Measurements from ENCODE around the gene ABHD16B. TPM values are rescaled to one million over a fixed set of nuclear protein-coding genes. Genes with fewer than 3 reads are reported as not detected.

The ABHD16B gene
- total and polyA plus RNA-seq, 2 of the 13 experiments (the other 11 are each of a cell fraction or from before 2014, with no cell fraction given), result not detected

GRCh38 chr20:63864545-63864977 lies 3.3 kb downstream of the ABHD16B start (continued):
- TF ChIP-seq KLF12 (CRISPR knock-in tag; IDR thresholded peaks at IDR 0.05; ENCODE audit: borderline replicate concordance) (0 out of 2 replicates have a peak, but pooled peaks have one; percentile 9), ZNF598 (CRISPR knock-in tag; IDR thresholded peaks at IDR 0.05; ENCODE audit: borderline replicate concordance) (peak; percentile 52), MAFK (conservative IDR thresholded peaks at IDR 0.05 in 1 of 2, IDR thresholded peaks at IDR 0.05 in 1 of 2; ENCODE audit: low read length in 2 of 2) (no peak), SSRP1 (CRISPR knock-in tag; IDR thresholded peaks at IDR 0.05) (no peak), ZNF460 (CRISPR knock-in tag; IDR thresholded peaks at IDR 0.05; ENCODE audit: borderline replicate concordance) (peak; percentile 48; the same call in 1 of the 2 replicates), ZNF296 (CRISPR knock-in tag; conservative IDR thresholded peaks at IDR 0.05) (peak; percentile 32; the same call in 1 of the 2 replicates), ZNF770 (CRISPR knock-in tag; IDR thresholded peaks at IDR 0.05) (peak; percentile 86), POLR2AphosphoS5 (IDR thresholded peaks at IDR 0.05; ENCODE audit: low read depth, low read length) (no peak), GFI1 (CRISPR knock-in tag; IDR thresholded peaks at IDR 0.05; ENCODE audit: borderline replicate concordance) (peak; percentile 8; the same call in 1 of the 2 replicates), ZNF234 (CRISPR knock-in tag; conservative IDR thresholded peaks at IDR 0.05) (0 out of 2 replicates have a peak, but pooled peaks have one; percentile 79), RBM22 (optimal IDR thresholded peaks at IDR 0.05; ENCODE audit: low read length) (peak; percentile 79), ZNF44 (CRISPR knock-in tag; IDR thresholded peaks at IDR 0.05) (peak; percentile 80), TOPORS (CRISPR knock-in tag; IDR thresholded peaks at IDR 0.05) (no peak), ZNF616 (CRISPR knock-in tag; IDR thresholded peaks at IDR 0.05; ENCODE audit: low read depth) (no peak), AKAP8 (CRISPR knock-in tag; IDR thresholded peaks at IDR 0.05) (no peak; the same call in 1 of the 2 replicates), MED8 (CRISPR knock-in tag; IDR thresholded peaks at IDR 0.05; ENCODE audit: insufficient replicate concordance) (no peak), NFE2 (CRISPR knock-in tag; IDR thresholded peaks at IDR 0.05) (no peak)
- TF ChIP-seq, protein P1, sequence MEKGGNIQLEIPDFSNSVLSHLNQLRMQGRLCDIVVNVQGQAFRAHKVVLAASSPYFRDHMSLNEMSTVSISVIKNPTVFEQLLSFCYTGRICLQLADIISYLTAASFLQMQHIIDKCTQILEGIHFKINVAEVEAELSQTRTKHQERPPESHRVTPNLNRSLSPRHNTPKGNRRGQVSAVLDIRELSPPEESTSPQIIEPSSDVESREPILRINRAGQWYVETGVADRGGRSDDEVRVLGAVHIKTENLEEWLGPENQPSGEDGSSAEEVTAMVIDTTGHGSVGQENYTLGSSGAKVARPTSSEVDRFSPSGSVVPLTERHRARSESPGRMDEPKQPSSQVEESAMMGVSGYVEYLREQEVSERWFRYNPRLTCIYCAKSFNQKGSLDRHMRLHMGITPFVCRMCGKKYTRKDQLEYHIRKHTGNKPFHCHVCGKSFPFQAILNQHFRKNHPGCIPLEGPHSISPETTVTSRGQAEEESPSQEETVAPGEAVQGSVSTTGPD (CRISPR knock-in tag; IDR thresholded peaks at IDR 0.05), result 0 out of 2 replicates have a peak, but pooled peaks have one; percentile 20
- TF ChIP-seq, protein P2, sequence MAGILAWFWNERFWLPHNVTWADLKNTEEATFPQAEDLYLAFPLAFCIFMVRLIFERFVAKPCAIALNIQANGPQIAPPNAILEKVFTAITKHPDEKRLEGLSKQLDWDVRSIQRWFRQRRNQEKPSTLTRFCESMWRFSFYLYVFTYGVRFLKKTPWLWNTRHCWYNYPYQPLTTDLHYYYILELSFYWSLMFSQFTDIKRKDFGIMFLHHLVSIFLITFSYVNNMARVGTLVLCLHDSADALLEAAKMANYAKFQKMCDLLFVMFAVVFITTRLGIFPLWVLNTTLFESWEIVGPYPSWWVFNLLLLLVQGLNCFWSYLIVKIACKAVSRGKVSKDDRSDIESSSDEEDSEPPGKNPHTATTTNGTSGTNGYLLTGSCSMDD (CRISPR knock-in tag; IDR thresholded peaks at IDR 0.05), result 0 out of 2 replicates have a peak, but pooled peaks have one; percentile 56

Data from HepG2 (cell line).